HG03039 (cell line): ENCODE data around the gene MCOLN3.

ENCODE experiments used
- ATAC-seq: cut with Tn5 transposase; IDR thresholded peaks from one replicate; pipeline ENCODE4 v1.9.1; 2021; ENCODE audit warnings: mild to moderate bottlenecking, moderate library complexity; ENCODE audit not compliant: unreplicated experiment

Gene MCOLN3, protein sequence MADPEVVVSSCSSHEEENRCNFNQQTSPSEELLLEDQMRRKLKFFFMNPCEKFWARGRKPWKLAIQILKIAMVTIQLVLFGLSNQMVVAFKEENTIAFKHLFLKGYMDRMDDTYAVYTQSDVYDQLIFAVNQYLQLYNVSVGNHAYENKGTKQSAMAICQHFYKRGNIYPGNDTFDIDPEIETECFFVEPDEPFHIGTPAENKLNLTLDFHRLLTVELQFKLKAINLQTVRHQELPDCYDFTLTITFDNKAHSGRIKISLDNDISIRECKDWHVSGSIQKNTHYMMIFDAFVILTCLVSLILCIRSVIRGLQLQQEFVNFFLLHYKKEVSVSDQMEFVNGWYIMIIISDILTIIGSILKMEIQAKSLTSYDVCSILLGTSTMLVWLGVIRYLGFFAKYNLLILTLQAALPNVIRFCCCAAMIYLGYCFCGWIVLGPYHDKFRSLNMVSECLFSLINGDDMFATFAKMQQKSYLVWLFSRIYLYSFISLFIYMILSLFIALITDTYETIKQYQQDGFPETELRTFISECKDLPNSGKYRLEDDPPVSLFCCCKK

DNA sequence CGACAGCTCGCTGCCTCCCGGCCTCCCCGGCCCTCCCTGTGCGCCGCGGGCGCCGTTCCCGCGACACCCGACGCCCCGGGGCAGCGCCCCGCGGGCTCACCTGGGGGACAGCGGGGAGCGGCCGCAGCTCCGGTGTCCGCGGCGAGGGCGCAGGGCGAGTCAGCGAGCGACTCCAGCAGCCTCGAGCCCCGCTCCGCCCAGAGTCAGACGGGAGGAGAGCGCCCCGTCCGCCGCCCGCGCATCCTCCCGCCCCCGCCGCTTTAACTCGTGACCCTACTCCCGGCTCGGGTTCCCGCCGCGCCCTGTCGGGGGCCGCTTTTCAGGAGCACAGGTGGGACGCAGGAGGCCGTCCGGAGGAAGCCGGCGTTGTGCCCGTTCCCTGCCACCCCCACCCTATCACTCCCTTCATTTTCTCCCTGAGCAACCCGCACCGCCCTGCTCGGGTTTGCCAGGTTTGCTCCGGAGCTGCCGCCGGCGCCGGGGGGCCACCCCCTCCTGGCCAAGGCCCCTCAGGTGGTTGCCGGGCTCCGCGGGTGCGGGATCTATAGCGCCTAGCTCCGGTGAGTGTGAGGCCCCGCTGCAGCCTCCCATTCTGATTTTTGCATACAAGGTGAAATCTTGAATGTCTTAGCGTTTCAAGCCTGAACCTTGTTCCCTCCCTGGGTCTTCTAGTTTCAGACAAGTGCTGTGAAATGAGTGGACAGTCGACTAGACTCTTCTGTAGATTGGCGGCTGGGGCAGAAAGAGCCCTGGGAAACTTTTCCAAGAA is at the start of gene MCOLN3:
TSS of gene MCOLN3 (minus strand) at position 205 of the 769 bp plus-strand sequence. CDS start 3,140 bp downstream, outside the sequence.
- peak; percentile 76 for ATAC-seq

DNA sequence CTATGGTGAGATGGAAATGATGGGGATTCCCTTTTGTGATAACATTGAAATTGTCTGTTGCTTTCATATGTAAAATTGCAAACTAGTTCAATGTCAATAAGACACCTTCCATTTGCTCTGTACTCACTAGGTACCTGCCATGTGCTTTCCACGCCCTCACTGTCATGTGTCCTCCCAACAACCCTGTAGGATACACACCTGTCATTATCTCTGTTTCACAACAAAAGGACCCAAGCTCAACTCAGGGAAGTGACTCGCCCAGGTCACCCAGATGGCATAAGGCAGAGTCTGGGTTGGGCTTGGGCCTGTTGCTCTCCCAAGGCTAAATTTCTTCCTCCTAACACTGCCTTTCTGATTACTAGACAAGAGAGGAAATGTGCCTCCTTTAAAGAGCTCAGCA is 45.3 kb upstream of the MCOLN3 start:
- ATAC-seq = no peak

DNA sequence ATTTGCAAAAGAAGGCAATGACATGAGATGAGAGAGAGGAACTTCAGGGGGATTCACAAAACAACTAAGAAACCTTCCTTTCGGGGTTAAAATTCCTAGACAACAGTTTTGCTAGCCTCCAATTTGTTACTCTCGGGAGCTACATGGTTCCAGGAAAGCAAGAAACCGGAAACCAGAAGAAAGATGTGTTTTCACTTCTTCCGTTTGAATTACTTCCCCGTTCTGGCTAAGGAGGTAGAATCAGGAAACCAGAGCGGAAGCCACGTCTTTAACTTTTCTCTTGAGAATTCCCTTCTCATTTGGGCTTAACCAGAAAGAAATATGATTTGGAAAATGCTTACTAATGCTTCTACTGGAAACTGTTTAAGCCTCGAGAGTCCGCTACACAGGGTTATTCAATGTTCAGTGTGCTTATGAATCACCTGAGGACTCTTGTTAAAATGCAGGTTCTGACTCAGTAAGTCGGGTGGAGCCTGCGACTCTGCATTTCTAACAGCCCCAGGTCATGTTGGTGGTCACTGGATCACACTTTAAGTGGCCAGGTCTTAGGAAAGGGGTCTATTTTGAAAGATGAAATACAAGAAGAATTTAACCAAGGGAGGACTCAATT is 43.5 kb upstream of the MCOLN3 start:
- no peak for ATAC-seq

DNA sequence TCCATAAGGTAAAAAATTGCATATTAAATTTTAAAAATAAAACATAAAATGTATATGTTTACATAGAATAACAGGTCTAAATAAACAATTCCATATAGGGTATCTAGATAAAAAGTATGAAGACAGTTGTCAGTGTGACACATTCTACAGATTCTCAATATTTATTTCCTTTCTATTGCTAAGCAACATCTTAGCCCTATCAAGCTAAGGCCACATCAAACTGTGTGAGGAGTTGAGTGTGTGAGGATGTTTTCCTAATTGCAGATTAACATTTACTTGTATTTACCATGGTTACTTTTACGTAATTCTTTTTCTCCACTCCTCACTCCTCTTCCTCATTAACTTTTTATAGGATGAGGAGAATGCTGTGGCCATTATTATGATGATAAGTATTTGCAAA is 41.9 kb upstream of the MCOLN3 start:
- no peak for ATAC-seq

DNA sequence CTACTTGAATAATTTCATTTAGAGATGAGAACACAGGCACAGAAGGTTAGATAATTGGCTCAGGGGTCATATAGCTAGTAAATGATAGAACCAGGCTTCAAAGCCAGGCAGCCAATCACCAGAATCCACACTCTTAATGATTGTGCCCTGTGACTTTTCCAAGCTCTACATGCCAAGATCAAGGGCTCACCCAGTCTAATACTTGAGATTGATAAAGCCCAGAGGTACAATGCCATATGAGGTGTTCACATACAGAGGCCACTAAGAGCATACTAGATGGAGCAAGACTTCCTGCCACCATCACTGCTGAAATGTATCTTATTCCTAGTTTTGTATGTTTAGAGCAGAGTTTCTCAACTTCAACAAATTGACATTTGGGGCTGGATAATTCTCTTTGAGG is 40.9 kb upstream of the MCOLN3 start:
- no peak for ATAC-seq

DNA sequence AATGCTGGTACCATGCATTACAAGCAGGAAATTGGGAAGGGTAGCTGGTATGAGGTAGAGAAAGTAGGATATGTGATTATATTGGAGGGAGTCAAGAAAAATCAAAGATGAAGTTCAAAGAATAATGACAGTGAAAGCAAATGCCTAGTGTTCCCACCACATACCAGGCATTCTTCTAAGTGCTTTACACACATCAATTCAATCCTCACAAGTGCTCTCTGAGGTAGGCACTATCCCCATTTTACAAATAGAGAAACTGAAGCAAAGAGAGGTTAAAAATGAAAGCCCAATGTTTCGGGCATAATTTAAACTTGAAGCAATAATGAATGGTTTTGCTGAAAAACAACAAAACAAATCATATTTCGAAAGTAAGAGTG is 40.1 kb upstream of the MCOLN3 start:
- ATAC-seq = no peak

DNA sequence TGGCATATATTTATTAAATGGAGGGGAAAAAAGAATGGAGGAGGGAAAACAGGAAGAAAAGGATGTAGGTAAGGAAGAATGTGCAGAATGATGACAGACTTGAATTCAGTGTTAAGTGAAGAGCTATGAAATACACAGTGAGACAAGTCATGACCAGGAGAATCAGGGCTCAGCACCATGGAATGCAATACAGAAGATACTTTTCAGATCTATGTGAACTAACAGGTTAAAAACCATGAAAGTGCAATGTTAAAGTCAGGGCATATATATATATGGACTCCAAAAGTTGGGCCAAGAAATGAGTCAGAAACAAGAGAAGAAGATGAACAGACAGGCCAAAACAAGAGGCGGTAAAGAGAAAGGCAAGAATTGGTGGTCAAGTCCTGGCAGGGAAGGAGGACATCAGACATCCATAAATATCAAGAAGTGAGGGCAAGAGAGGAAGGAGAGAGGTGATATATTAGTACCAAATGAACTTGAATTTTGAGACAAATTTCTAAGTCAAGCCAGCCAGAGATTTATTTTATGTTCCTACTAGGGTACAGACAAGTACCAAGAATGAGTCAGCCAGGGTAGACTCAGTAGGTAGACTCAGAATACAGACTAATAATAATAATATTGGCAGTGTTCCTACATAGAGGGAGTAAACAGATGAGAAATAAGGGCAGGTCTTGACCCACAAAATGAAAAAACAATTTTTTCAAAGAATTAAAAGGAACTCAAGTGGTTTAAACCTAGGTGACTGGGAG is 39.5 kb upstream of the MCOLN3 start:
- ATAC-seq = no peak

DNA sequence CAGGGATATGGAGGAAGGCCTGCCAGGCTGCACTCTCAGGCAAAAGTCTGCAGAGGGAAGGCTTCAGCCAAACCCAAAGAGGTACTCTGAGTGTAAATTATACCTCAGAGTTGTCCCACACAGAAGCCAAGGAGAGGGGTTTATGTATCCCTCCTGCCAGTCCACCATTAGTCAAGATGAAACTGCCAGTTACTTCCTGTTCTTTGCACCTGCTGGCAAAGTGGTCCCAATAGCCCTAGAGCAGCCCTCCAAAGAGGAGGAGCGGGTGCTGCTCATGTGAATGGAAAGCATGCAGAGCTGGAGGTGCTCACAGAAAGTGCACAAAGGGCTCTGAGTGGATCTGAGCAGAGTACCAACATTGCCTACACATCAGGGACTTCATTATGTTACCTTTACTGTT is 37.1 kb upstream of the MCOLN3 start:
- no peak for ATAC-seq

DNA sequence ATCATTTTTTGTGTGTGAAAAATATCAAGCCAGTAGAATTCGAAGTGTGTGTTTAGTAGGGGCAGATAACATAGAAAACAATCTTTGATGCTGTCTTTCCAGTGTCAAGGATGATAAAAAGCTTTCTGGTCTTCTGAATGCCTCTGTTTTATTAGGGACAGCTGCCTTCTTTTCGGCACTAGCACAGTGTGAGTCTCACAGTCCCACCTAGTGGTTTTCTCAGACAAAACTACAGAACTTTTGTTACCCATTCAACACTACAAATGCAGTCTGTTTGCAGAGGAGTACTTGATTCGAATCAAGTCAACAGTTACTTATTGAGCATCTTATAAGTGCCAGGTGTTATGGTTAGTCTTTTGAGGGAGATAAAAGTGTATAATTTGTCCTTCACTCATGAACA is 30.6 kb upstream of the MCOLN3 start:
- ATAC-seq = no peak

DNA sequence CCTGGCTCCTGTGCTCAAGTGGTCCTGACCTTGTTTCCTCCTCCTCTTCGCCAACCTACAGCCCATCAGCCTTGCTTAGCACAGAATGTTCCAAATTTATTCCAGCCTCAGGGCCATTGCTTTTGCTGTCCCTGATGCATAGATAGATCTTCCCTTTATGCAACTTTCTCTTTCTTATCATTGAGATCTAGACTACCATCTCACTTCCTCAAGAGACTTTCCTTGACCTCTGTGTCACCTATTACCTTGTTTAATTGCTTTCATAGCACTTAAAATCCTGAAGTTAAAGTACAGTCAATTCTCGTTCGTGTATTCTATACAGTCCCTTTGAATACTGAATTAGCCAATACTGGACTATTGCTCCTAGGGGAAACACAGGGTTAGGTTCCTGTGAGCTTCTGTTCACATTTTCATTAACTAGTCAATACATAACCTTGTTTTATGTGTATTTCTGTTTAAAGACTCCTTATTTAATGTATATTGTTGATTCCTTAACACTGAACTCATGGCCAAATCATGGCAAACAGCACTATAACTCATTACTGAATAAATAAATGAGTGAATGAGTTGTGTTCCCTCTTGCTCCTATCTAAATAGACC is 26.2 kb upstream of the MCOLN3 start:
- ATAC-seq = no peak

DNA sequence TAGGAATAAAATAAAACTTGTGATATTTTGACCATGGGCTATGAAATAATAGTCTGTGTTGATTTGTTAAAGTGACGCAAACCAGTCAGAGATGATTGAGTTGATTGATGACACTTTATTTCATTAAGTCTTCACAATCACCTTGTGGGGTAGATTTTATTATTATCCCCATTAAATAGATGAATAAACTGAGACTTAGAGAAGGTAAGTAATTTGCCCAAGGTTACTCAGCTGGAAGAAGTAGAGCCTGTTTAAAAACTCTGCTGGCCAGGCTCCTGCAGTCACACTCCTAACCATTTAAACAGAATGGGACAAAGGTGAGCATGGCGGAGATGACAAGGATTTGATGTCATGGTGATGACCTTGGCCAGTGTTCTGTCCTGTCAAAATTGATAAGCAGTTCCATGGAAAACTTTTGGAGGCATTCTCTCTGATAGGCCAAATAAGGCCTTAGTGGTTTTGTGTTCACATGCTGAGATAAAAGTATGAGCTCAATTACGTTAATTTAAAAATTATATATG is 22.7 kb upstream of the MCOLN3 start:
- ATAC-seq = no peak

DNA sequence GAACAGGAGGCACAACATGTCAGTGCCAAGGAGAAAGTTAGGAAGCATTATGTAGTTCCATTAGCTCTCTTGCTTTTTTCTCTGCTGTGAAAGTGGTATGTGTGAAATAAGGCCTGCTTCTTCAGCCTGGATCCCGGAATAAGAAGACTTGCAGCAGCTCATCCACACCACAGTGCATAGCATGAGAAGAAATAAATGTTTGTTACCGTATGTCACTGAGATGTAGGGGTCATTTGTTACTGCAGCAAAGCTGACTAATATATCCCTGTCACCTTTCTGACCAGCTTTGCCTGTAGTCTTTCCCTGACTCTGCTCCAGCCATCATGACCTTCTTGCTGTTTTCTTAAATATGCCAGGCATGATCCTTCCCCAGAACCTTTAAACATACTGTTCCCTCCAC is 20.5 kb upstream of the MCOLN3 start:
- ATAC-seq = no peak

DNA sequence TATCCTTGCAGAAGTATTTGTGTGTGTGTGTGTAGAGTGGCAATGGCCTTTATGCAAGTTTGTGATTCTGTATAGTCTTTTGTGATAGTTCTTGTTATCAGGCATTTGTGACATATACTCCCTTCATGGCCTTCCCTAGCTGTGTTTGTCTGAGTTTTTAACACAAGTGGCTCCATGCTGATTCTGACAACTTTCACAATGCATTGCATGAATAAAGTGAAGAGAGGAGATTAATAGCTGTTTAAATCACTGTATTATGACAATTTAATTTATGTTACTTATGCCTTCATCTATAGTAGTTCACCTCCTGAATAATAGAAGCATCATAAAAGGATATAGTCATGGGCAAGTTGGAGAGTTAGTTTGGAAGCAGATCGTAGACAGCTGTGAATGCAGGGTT is 17.2 kb upstream of the MCOLN3 start:
- no peak for ATAC-seq

DNA sequence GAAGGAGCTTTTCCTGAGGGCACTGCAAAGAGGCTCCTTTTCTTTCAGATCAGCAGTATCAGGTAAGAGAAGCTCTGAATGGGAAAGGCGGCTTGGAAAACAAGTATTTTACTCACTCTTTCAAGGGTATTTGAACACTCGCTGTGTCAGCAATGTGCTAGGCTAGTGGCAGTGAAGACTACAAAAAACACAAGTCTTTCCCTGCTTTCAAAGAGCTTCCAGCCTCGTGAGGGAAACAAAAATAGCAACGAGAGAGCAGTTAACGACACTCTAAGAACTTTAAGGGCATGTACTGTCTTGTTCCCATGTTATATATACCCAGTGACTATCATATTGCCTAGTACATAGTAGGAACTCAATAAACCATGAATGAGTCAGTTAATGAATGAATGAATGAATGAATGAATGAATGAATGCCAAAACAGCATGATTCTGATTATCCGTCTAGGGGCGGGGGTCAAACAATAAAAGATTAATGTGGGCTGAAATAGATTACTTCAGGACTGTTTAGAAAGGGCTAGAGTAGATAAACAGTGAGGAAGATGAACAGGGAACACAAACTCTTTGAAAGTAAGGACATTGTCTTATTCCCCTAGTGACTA is 14.2 kb upstream of the MCOLN3 start:
- ATAC-seq = no peak

DNA sequence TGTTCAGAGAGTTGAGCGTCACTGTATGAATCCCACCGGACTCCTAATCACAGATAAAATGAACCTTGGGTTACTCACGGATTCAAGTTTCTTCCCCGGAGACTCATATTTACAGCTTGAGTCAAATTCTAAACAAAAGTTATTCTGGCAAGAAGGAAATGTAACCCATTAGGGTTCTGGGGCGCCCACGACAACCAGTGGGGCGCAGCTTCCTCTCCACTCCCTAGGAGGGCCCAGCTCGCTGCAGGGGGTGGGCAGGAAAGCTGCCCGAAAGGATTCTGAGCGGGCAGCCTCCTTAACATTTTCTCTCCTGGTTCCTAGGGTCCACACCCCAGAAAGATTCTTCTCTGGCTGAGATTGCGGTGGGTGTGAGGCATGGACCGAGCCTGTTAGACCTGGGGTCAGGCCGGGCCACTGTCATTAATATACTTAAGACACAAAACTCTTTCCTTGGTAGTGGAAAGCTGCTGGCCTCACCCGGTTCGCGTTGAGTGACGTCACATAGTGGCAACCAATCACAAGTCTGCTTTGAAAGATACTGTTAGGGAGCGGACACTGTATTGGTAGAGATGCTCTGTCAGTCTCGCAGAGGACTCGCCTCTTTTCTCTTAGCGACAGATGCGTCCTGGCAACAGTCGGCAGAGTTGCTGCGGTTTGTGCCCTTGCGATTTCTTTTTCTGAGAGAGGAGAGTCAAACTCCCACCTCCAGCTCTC is 13.6 kb upstream of the MCOLN3 start:
- ATAC-seq = peak; percentile 100

DNA sequence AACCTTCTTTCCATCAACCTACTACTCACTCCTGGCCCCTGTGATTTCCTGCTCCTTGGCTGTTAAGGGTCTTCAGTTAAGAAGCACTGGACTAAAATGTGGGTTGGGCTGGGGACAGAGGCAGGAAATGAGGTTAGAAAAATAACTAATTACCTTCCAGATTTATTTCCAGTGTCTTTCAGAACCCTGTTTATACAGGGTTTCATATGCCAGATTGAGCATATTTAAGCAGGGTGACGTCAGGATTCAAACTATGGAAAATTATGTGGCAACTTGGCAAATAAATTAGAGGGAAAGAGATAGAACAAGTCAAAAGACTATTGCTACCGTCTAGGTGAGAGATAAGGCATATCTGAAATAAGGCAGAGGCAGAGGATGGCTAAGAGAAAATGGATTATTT is 11.7 kb upstream of the MCOLN3 start:
- ATAC-seq = no peak

DNA sequence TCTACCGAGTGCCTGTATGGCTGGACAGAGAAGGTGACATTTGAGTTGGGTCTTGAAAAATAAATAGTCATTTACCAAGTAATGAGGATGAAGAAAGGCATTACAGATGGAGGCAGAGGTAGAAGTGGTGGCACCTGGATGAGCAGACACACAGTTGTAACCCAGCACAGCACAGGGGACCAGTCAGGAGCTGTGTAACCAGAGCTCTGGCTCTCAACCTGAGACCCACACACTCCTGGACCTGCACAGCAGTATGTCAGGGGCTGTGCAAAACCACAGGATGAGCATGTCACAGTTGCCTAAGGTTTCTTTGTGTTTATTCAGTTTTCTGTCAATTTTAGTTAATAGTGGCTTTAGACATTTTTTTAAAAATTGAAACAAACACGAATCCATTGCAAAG is 11.3 kb upstream of the MCOLN3 start:
- no peak for ATAC-seq

DNA sequence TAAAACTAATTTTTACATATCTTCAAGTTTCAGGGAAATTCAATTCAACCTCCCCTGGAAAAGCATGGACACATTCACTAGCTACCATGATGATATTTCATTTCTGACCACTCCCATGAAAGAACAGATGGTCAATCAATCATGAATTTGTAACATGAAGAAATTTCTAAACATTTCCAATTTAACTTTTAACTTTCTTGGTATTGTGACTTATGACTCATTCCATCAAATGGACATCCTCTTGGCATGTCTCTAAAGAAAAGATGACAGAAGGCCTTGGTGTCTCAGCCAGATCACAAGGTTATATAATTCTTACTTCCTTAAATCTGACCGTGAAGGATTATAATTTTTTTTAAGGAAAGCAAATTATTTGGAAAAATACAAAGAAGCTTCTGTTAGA is 10.5 kb upstream of the MCOLN3 start:
- no peak for ATAC-seq

DNA sequence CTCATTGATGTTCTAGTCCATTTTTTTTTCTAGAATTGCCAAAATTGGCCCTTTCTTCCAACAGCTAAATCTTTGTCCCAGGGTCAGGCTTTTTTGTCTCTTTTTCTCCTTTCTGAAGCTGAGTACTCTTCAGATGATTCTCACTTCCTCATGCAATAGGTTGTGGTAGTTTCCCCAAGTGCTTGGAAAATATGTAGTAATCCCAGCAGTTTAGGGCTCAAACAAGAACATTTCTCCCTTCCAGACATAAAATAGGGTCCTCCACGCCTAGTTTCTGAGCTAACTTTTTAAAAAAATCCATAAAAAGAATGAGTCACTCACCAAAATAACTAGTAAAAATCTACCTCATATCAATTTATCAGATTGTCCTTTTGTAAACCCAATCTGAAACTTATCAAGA is 10.0 kb upstream of the MCOLN3 start:
- ATAC-seq = no peak
